HG03520 (cell line): Measurements from ENCODE around the gene TRANK1.

Experiments
- ATAC-seq: cut with Tn5 transposase; IDR thresholded peaks from one replicate; pipeline ENCODE4 v1.9.1; 2021; ENCODE audit warnings: mild to moderate bottlenecking, moderate library complexity; ENCODE audit not compliant: unreplicated experiment

The TRANK1 gene

GRCh38 chr3:36859494-36859893 lies 85.4 kb downstream of the TRANK1 start:
- ATAC-seq, result no peak

- ATAC-seq, result no peak
These were observed 92.8 kb downstream of the TRANK1 start for GRCh38 chr3:36852071-36852470.

DNA sequence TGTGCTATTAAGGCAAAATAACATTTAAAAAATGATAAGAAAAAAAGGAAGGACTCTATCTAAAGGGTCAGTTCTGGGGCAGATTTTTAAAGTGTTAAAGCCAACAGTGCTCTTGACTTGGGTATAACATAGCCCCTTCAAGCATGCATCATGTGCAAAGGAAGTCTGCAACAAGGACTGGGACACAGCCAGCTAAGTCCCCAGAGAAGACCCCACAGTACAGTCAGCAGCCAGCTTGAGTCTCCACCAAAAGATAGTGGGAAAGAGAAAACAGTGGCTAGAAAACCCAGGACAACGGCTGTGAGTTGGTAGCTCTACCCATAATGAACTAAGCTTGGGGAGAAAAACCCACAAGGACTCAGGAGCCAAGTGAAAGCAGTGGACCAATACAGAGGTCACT lies 94.1 kb downstream of the TRANK1 start:
- no peak for ATAC-seq

GRCh38 chr3:36846406-36846805 lies 98.4 kb downstream of the TRANK1 start:
- no peak for ATAC-seq

DNA sequence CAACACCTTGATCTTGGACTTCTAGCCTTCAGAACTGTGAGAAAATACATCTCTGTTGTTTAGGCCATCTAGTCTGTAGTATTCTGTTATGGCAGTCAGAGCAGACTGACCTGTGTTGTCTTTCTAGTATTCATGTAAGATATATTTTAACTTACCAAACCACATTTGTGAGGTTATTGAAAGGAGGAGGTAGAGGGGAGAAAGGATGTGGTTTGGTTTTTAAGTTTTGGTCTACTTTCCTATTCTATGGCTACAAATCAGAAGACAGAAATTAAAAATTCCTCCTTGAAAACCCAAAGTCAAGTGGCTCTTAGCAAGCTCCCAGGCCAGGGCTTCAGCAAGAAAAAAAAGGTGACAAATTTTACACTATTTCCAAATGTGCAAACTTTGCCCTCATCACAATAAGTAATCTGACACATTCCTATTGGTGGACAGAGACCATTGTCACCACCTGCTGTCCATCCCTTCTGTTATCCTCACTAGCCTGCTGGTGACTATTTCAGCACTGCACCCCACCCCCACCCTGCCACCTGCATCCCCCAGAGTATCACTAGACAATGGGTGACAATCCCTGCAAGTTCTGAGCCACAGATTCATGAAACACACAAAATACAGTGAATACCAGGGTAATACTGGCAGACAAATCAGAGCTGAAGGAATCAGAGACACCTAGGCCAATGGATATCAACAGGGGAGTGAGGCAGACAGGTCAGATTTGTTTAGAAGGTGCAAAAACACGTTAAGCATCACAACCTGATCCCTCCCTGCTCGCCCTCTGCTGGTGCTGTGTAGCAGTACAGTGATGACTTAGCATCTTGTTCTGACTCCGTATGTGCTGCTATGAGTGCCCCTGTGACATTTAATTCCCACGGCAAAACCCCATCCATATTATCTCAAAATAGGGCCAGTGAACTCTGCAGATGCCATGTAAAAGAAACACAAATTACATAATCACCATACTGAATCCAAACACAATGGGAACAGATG lies 101.5 kb downstream of the TRANK1 start:
- ATAC-seq, result peak; percentile 75

DNA sequence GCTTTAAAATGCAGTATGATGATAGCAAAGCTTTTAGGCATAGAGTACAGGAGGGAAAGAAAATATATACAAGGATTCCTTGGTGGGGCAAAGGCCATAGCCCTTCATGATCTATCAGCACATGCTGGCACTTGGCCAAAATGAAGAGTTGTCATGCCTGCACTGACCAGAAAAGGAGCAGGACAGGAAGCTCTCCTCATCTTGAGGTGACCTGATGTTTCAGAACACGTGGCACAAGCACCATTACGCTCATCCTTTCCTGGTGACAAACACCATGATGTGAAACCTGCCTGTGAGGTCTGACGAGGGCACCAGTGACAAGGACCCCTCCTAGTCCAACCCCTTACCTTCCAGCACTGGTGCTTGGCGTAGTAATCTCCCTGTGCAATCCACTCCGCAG lies 102.6 kb downstream of the TRANK1 start:
- no peak for ATAC-seq

GRCh38 chr3:36840453-36840921 lies 104.4 kb downstream of the TRANK1 start:
- ATAC-seq, result no peak

- ATAC-seq, result no peak
These were observed 107.8 kb downstream of the TRANK1 start for GRCh38 chr3:36837089-36837488.

- ATAC-seq, result no peak
These were observed 111.6 kb downstream of the TRANK1 start for GRCh38 chr3:36833160-36833814.

- ATAC-seq, result no peak
These were observed 112.4 kb downstream of the TRANK1 start for GRCh38 chr3:36832406-36832805.

DNA sequence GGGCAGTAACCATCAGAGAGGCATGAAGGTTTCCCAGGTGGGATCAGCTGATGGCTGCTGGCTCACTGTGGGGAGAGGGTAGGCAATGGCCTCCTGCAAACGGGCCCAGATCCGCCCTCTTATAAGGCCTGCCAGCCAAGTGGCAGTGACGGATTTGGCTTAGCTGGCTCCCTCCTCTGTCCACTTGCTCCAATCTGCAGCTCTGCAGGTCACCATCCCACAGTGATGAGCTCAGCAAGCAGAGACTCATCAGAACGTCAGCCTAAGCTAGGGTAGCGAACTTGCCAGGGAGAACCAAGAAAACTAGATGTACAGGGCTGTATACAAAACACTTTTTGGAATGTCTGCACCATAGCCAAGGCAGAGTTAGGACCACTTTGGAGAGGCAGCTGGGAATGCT lies 117.7 kb downstream of the TRANK1 start:
- ATAC-seq, result no peak

DNA sequence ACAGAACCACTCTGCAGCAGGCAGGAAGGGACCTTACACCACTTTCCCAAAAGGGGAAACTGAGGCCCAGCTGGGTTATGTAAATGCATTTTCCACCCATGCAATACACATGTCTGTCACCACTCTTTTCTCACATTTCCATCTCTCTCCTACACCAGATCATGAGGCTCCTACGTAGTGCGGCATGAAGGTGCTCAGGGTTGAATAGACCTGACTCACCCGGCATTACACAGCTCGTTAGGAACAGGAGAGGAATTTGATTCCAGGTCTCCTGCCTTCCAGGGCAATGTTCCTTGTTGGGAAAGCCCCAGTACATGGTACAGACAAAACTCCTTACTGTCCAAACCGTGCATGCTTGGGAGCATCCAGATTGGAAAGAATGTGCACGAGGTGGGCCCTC lies 118.6 kb downstream of the TRANK1 start:
- ATAC-seq, result no peak

DNA sequence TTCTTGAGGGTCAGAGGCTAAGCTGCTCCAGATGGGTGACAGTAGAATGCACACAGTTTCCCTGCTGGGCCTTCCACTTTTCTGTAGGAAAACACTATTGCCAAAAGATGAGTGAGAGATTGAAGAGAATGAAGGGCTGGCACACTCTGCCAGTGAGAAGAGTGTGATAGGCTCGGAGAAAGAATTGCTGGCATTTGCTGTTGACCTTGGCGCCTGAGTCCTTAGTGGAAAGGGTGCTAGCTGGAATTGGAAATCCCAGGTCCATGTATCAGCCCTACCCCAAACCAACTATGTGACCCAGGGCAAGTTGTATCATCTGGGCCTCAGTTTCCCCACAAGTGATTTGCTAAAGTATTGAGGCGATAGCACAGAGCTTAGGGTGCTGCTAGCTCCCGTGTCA lies 120.4 kb downstream of the TRANK1 start:
- ATAC-seq, result no peak

DNA sequence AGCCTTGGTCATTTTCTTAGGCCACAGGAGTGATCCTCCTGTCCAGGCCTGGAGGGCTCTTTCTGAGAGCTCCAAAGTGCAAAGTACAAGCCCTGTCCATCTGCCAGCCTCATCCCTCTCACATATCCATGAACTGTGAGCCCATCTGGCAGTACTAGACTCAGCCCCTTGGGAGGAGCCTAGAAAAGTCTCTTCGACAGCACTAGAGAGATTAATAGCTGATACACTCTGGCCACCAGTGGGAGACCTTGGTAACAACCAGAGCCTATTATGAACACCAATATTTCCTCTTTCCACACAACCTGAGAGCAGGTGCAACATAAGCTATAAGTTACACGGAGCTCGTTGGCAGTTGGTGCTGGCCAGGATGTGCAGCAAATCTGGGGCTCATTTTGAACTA lies 121.0 kb downstream of the TRANK1 start:
- ATAC-seq, result no peak

DNA sequence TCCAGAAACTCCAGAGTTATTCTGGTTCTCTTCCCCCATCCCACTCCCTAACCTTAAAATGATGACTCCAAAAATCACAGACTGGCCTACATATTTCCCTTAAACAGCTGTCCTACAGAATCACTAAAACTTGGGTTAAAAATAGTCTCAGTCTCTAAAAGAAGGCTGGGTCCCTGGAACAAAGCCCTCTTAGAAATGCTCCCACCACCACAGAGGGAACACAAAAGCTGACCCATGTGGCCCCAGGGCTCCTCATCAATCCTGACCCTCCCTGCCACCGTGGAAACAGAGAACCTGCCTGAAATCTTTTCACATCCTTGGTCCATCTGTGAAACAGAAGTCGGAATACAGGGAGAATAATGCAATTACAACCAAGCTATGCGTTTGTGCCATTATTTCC lies 124.8 kb downstream of the TRANK1 start:
- ATAC-seq, result no peak

GRCh38 chr3:36817806-36818533 lies 126.9 kb downstream of the TRANK1 start:
- ATAC-seq, result no peak

- no peak for ATAC-seq
These were observed 129.5 kb downstream of the TRANK1 start for GRCh38 chr3:36815375-36815774.

GRCh38 chr3:36814776-36815175 lies 130.1 kb downstream of the TRANK1 start:
- ATAC-seq, result no peak

- ATAC-seq, result no peak
These were observed 130.7 kb downstream of the TRANK1 start for GRCh38 chr3:36814066-36814717.

DNA sequence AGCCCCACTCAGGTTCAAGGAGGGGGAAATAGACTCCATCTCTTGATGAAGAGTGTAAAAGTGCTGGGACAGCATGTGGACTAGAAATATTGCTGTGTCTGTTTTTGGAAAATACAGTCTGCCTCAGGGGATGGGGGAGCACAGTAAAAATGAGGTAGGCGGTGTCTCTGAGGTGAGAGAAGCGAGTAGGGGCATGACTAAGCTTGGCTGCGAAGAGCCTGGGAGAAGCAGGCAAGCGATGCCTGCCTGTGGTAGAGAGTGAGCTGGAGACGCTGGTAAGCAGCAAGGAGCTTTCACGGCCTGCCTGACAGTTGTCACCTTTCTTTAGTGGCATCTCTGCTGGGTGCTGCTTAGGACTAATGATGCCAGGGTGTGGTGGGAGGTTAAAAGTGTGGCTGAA lies 131.5 kb downstream of the TRANK1 start:
- no peak for ATAC-seq

DNA sequence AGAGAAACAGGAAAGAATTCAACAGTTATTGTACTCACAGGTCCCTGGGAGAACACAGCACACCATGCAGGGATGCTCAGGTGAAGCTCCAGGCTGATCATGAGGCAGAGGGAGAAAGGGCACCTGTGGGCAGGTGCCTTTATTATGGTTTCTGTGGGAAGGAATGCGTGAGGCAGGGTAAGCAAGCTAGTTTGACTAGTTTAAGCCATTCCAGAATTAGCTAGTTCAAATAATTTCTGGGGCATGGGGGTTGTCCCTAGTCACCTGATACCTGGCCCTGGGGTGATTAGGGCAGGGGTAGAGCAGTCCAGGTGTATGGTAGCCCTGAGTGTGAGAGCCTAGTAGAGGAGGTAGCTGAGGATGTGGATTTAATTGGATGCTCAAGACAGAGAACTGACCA lies 132.6 kb downstream of the TRANK1 start:
- no peak for ATAC-seq
